Measurements from ENCODE around the gene GLRX. TPM values are rescaled to one million over a fixed set of nuclear protein-coding genes. Genes with fewer than 3 reads are reported as not detected.
"Not testable (repeated sequence)": the region's sequence is repeated elsewhere in the genome, so short reads cannot be mapped to it uniquely, and the experiment has no call there.

GLRX gene
- total RNA-seq, 1 donor from 2014 or later, result 111 TPM

- intact Hi-C loops (cut with DNase I), result no loop called here
- ATAC-seq, result no peak
Measured at GRCh38 chr5:95838001-95838520, 15.5 kb upstream of the GLRX start.

GRCh38 chr5:95837492-95837891 is 15.0 kb upstream of the GLRX start:
- ATAC-seq (no peak), DNase-seq (ENCODE audit: missing footprints) (no peak)
- intact Hi-C loops (cut with DNase I), result no loop called here

More at GRCh38 chr5:95838001-95838520, 15.5 kb upstream of the GLRX start:
- DNase-seq (ENCODE audit: missing footprints), result no peak

GRCh38 chr5:95836971-95837370 is 14.4 kb upstream of the GLRX start:
- DNase-seq (ENCODE audit: missing footprints); ATAC-seq; intact Hi-C loops (cut with DNase I): not testable (repeated sequence)

- DNase-seq (ENCODE audit: missing footprints) (no peak), ATAC-seq (no peak)
- intact Hi-C loops (cut with DNase I), result no loop called here
Measured at GRCh38 chr5:95836544-95836943, 14.0 kb upstream of the GLRX start.

GRCh38 chr5:95835682-95836385 is 13.3 kb upstream of the GLRX start:
- ATAC-seq (peak; percentile 9), DNase-seq (ENCODE audit: missing footprints) (peak; percentile 70)
- intact Hi-C loops (cut with DNase I), result no loop called here

- intact Hi-C loops (cut with DNase I), result no loop called here
- no peak for ATAC-seq
- no peak for DNase-seq (ENCODE audit: missing footprints)
Measured at GRCh38 chr5:95832664-95833063, 10.1 kb upstream of the GLRX start.

- intact Hi-C loops (cut with DNase I), result no loop called here
- ATAC-seq (no peak), DNase-seq (ENCODE audit: missing footprints) (no peak)
Measured at GRCh38 chr5:95830226-95830625, 7.7 kb upstream of the GLRX start.

- ATAC-seq (no peak), DNase-seq (ENCODE audit: missing footprints) (no peak)
- intact Hi-C loops (cut with DNase I), result no loop called here
Measured at GRCh38 chr5:95827892-95828246, 5.3 kb upstream of the GLRX start.

GRCh38 chr5:95826949-95827891 is 4.7 kb upstream of the GLRX start:
- intact Hi-C loops (cut with DNase I), result no loop called here
- no peak for ATAC-seq

GRCh38 chr5:95825495-95825894 is 3.0 kb upstream of the GLRX start:
- intact Hi-C loops (cut with DNase I), result no loop called here
- ATAC-seq, result no peak
- no peak for DNase-seq (ENCODE audit: missing footprints)

More at GRCh38 chr5:95826949-95827891, 4.7 kb upstream of the GLRX start:
- DNase-seq (ENCODE audit: missing footprints), result no peak

- intact Hi-C loops (cut with DNase I), result loop anchor here (5.0 kb wide), 1 partner anchor 42 kb away; no protein-coding TSS in a partner anchor
- ATAC-seq, result no peak
Measured at GRCh38 chr5:95824747-95825146, 2.2 kb upstream of the GLRX start.

GRCh38 chr5:95823738-95824609 is 1.4 kb upstream of the GLRX start:
- intact Hi-C loops (cut with DNase I), result loop anchor here (5.0 kb wide), 1 partner anchor 42 kb away; no protein-coding TSS in a partner anchor
- DNase-seq (ENCODE audit: missing footprints), result no peak
- peak; percentile 71 for ATAC-seq

More at GRCh38 chr5:95824747-95825146, 2.2 kb upstream of the GLRX start:
- DNase-seq (ENCODE audit: missing footprints), result no peak

GRCh38 chr5:95823218-95823737 is 752 bp upstream of the GLRX start:
- intact Hi-C loops (cut with DNase I), result loop anchor here (5.0 kb wide), 1 partner anchor 41 kb away; no protein-coding TSS in a partner anchor
- no peak for ATAC-seq
- DNase-seq (ENCODE audit: missing footprints), result no peak

- intact Hi-C loops (cut with DNase I), result loop anchor here (5.0 kb wide), 1 partner anchor 40 kb away; no protein-coding TSS in a partner anchor
- peak; percentile 66 for ATAC-seq
- peak; percentile 85 for DNase-seq (ENCODE audit: missing footprints)
Measured at GRCh38 chr5:95822043-95822541, 434 bp downstream of the GLRX start.

- ATAC-seq (no peak), DNase-seq (ENCODE audit: missing footprints) (no peak)
- intact Hi-C loops (cut with DNase I), result loop anchor here (5.0 kb wide), 1 partner anchor 39 kb away; no protein-coding TSS in a partner anchor
Measured at GRCh38 chr5:95821110-95822021, 1.2 kb downstream of the GLRX start.

GRCh38 chr5:95818181-95819147 is 4.1 kb downstream of the GLRX start:
- peak; percentile 21 for ATAC-seq
- DNase-seq (ENCODE audit: missing footprints), result no peak
- intact Hi-C loops (cut with DNase I), result no loop called here
